ENCODE data around the gene SPACDR.

SPACDR gene

DNA sequence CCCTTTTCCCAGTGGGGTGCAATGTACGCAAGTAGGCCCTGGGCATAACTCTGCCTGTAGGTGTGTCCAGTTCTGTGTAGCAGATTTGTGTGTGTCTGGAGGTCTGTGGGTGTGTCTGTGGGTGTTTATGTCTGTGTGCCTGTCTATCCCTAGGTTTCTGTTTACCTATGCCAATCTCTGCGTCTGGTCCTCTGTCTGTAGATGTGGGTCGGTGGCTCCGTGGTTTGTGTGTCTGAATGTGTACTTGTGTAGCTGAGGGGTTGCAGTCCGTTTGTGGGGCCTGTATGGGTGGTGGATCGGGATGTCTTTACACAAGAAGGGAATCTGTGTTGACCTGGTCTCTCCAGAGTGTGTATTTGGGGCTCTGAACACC is 20.6 kb upstream of the SPACDR start:
- DNase-seq: no peak

DNA sequence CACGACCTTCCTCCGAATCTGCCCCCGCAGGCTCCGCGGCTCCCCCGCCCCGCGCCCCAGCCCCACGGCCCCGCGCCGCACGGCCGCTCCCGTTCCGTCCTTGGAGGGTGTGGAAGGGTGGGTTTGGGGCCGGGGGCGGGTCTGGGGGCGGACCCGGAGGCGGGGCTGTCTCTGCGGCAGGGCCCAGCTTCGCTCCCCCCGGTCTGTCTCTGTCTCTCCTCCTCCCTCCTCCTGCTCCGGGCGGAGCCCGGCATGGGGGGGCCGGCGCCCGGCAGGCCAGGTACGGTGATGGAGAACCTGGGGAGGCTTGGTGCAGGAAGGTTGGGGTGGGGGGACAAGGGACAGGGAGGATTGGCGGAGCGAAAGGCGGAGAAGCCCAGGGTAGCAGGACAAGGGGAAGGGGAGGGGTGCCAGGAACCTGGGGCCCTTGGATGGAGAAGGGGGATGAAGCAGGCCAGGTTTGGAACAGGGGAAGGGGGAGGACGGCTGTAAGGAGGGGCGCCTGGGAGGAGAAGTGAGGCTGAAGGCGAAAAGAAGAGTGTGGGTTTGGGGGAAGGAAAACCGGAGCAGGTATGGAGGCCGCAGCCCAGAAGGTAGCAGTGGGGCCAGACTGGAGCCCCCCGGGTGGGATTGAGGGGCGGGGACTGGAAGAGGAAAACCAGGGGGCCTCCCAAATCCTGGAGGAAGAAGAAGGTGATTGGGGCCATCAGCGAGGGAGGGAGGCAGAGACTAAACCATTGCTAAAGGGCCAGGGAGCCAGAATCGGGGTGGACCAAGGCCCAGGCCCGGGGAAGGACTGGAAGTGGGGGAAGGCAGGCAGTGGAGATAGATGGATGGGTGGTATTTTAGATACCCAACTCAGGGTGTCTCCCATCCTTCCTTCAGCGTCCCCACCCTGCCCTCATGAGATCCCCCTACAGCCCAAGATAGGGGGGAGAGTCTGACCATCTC is 19.9 kb upstream of the SPACDR start, which contains the start of gene NYAP1:
NYAP1 (plus strand) TSS at position 206 of the 951 bp plus-strand sequence. CDS start 1,385 bp downstream, outside the sequence.
- peak; percentile 87 for DNase-seq

DNA sequence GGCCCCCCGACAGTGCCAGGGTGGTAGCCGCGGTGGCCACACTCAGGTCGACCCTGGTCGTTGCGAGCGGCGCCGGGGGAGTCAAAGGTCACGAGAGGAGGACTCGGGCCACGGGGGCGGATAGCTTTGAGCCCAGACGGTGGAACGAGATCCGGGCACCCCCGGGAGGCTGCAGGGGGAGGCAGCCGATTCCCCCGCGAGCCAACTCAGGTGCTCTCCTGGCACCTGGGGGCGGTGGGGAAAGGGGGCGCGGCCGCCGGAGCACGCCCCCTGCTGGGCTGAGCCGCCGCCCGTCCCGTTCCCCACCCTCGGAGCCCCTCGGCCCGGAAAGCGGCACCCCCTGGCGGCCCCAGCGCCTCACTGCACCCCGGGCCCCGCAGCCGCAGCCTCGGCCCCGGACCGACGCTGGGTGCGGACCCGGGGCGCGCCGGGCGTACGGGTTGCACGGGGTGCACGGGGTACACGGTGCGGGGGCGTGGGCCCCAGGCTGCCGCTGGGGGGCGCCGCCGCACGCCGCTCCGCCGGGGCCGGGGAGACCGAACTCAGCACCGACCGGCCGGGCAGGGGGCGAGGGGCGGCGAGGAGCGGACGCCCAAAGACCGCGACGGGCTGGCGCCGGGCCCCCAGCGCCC is 19.1 kb upstream of the SPACDR start:
- DNase-seq: peak; percentile 86

DNA sequence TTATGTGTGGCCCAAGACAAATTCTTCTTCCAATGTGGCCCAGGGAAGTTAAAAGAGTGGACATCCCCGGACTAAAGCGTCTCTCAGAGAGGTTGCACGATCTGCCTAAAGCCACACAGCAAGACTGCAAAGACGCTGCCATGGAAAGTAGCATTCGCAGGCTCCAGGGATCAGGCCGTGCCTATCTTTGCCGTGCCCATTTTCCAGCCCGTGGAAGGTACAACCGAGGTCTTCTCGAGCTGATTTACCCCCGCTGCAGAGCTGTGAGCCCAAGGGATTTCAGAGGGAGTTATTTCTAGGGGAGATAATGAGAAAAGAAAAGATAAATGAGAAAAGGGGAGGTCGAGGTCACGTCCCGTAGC is 18.6 kb upstream of the SPACDR start:
- DNase-seq: no peak

DNA sequence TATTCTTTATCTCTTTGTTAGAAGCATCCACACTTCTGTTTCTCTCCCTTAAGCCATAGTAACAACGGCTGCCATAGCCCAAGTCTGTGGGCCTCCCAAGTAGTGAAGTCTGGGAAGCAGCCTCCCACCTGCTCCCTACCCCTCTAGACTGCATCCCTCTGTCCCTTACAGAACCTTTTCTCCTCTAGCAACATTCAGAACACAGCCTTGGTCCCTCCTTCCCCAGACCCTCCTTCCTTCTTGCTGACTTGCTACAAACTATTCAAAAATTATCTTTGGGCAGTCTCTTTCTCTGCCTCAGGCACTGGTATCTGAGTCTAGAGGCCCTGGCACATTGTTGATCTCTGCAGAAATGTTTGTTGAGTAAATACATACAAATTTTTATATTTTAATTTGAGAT is 17.4 kb upstream of the SPACDR start:
- no peak for DNase-seq

DNA sequence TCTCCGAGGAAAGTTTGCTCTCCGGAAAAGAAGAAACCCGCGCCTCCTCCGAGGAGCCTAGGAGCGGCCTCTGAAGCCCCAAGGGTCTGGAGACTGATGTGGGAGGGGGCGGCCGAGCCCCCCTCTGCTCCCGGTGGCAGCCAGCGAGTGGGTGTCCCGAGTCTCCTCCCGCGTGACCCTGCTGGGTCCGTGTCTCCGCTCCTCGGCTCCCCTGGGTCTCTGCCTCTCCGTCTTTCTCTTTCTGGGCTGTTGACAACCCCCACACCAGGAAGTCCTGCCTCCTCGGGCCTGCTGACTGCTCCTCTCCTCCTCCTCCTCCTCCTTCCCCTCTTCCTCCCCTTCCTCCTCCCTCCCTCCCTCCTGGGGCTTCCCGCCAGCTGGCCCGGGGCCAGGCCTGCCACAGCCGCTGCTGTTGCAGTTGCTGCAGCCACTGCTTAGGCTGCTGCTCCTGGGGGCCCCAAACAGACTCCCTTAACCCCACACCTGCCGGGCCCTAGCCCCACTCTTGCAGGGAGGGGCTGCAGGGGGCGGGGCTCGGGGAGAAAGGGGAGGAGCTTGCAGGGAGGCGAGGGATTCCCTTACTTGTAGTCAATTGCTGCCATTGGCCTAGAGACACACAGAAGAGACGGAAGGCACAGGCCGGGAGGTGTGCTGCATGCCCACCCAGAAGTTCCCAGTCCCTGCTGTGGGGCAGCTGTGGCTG is 15.0 kb upstream of the SPACDR start, which contains the start of gene TSC22D4:
TSC22D4 (minus strand) TSS at position 257 of the 703 bp plus-strand sequence. CDS start 1,176 bp downstream, outside the sequence.
- peak; percentile 96 for DNase-seq

DNA sequence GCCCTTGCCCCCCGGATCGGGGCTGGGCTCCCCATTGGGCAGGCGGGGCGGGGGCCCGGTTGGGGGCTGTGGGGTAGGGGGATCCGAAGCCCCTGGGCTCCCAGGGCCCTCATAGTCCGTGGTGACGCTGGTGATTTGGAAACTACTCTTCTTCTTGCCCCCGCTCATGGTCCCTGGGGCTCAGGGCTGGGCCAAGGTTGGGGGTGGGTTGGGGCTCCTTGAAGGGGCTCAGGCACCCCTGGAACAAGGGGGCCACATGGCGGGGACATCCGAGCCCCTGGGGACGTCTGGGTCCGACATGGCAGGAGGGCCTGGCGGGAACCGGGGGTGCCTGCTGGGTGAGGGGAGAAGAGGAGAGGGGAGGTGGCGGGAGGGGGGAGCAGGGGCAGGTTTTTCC is 13.8 kb upstream of the SPACDR start:
- no peak for DNase-seq

DNA sequence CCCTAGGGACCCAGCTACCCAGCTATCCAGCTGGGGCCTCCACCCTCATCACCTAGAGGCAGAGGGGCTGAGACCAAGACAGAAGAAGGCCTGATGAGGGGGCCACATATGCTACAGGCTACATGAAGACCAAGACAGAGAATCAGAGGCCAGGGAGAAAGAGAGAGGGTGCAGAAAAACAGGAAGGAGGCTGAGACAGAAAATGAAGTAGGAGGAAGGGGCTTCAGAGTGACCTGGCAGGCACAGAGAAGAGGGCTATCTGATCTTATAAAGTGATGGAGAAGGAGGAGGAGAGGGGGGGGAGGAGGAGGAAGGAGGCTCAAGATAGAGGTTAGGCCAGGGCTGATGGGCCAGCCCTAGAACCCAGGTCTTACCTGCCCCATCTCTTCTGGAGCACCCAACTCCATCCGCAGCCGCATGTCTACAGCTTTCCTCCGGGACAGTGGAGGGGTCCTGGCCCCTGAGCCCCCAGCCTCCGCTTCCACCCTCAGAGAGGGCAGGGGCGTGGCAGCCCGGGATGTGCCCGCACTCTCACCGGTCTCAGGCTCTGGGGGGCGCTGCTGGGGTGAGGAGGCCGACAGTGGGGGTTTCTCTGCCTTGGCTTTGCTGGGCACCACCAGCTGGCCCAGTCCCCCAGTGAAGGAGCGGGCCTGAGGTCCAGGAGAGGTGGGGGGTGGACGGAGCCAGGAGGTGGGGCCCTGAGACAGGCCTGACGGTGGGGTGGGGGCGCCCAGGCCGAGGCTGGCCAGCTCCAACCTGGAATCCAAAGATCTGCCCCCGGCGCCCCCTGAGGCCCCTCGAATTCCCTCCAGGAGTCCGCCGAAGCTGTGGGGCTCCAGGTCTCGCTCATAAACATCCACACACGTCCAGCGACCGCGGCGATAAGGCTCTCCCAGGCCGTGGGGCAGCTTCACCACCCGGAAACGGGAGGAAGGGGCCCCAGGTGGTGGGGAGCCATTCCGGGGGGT is 13.1 kb upstream of the SPACDR start:
- peak; percentile 53 for DNase-seq

DNA sequence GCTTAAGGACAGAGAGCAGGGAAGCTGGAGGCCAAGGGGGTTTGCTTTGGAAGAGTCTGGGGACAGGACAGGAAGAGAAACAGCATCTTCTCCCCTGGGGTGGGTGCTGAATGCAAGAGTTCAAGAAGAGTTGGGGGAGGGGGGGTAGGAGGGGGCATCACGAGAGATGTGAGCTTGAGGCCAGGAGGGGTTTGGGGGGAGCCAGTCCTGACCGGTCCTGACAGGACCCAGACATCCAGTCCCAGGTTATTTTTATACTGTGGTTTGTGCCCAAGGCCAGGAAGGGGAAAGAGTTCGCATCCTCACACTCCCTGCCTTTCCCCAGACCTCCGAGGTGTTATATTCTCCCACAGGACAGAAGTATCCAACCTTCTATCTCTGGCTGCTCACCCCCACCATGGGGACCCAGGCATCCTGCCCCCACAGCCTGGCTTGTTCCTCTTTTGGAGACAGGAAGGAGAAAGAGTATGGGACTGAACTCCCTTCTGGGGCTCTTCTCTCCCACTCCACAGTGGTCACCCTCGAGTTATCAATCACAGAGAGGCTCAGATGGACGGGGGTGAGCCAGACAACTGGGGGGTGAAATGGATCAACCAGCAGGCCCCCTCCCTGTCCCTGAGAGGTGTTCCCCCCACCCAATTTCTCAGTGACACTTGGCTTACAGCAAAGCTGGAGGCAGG is 12.2 kb upstream of the SPACDR start:
- no peak for DNase-seq

DNA sequence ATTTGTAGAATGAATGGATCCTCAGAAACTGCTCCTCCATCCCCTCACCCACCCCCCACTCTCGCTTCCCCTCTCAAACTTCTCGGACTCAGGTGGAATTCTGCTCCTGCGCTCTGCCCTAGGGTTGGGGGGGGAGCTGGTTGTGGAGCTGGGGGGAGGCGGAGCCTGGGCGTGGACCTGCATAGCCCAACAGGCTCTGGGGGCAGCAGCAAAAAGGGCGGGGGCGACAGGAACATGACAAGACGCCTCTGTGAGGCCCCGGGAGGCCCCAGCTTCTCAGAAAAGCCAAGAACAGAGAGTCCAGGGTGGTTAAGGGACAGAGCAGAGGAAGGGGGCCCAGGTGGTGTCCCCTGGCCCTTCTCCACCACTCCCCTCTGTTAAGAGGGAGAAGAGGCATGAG is 11.5 kb upstream of the SPACDR start:
- DNase-seq: no peak

DNA sequence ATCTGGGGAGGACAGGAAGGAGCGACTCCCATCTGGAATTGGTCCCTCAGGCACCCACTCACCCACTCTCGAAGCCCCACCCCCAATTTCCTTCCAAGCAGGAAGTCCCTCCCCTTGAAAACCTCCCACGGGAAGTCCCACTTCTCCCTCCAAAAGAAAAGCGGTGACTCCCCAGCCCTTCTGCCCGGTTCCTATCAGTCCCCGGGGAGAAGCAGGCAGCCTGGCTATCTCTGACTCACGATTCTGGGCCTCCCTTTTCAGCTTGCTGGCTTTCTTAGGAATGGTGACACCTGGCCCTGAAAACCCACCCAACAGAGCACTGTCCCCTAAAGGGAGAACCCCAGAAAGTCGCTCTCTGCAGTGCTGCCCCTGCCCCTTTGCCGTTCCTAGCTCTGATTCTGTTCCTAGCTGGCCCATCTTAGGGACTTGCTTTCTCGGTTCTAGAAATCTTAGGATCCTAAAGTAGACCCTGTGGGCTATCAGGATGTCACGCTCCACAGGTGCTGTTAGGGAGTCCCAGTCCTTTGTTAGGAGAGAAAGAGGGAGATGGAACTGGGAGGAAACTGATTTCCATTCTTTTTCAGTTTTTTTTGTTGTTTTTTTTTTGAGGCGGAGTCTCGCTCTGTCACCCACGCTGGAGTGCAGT is 8.9 kb upstream of the SPACDR start:
- DNase-seq: peak; percentile 36

DNA sequence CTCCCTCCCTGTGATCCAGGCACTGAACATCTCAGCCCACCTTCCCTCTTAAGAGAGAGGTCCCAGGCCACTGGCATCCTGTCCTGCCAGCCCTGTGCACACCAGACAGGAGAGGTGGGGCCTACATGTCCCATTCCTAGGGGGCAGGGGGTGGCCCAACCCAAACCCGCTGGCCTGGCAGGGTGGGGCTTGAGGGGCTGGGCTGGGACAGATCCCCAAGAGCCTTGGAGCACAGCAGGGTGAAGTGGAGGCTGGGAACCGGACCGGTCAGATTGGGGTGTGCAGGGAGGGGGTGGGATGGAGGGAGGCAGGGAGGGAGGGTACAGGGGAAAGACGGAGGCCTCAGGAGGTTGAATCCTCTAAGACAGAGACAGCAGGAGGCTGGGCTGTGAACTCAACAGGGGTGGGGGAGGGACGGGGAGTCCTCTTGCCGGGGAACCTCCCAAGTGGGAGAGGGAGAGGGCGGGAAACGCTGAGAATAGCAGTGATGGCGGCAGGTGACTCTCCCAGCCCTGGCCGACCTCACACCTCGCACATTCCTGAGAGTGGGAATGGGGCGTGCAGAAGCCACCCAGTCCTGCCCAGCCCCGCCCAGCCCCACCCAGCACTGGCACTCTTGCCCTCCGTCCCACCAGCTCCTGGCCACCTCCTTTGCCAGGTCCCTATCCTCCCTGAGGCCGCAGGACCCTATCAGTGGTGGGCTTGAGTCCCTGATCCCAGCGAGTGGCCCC is 8.2 kb upstream of the SPACDR start:
- no peak for DNase-seq

DNA sequence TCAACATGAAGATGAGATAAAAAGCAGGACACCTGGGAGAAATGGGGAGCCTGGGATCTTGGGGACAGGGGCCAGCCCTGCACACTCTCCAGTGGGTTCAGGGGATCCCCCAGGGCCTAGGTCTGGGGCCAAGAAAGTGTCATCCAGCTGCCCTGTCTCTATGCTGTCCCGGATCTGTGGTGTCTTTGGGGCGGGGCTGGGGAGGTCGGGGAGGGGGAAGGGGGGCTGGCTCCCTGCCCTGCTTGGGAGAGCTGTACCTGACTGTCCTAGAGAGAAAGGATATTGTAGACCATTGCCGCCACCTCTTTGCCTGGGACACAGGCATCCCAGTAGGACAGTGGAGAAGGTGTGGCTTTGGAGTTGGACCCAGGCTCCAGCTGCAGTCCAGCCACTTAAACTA is 7.0 kb upstream of the SPACDR start:
- no peak for DNase-seq

DNA sequence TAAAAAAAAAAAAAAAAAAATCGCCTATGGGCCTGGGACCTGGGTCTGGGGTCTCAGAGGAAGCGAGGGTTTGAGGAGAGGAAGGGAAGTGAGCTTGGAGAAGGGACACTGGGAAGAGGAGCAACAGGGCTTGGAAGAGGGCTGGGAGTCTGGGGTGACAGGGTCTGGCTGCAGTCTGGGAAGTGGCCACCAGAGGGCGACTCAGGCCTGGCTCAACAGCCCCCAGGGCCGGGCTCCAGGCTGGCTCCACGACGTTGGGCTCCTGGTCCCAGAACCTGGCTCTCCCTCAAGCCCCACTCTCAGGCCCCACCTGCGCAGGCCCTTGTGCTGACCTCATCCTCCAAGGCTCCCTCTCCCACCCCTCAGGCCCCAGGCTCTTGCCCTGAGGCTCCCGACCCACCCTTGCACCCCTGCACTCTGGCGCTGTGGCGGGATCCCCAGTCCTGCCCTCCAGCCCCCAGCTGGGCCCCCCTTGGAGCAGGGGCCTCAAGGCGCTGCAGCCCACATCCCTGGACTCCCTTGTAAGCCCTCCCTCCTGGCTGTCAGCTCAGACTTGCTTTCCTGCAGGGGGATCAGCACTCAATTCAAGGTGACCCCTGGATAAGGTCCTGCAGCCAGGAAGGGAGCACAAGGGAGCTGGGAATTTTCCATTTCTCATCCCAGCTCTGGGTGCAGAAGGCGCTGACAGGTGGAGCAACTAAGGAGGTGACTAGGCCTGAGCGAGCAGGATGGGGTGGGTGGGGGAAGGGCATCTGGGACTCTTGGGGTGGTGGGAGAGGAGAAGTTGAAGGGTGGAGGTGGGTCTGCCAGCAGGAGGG is 5.4 kb upstream of the SPACDR start:
- peak; percentile 88 for DNase-seq

DNA sequence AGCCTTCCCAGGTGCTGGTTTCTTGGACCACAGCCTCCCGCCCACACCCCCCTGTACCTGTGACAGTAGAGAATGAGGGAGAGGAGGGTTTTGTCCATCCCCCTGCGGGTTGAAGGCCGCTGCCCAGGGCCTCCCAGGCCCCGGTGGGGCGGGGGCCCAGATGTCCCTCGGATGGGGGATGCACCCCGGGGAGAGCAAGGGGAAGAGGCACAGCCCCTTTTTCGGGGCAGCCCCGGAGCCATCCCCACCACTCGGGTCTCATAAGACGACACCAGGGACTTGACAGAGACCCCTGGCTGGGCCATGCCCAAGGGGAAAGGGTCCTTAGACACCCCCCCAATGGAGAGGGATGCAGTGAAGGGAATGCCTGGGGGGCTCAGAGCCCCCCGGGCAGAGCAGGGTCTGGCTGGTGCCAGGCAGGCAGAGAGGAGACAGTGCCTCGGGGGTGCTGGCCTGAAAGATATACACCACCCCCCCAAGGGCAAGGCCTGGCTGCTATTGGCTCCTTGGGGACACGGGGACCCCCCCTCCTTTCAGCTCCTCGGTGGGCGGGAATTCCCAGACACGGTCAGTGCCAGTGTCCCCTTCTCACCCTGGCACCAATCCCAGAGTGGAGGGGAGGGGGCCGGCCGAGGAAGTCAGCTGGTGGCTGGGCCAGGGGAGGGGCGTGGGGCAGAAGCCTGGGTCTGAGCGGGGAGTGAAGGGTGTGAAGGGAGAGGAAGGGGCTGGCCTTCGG is 3.7 kb upstream of the SPACDR start:
- DNase-seq: no peak

DNA sequence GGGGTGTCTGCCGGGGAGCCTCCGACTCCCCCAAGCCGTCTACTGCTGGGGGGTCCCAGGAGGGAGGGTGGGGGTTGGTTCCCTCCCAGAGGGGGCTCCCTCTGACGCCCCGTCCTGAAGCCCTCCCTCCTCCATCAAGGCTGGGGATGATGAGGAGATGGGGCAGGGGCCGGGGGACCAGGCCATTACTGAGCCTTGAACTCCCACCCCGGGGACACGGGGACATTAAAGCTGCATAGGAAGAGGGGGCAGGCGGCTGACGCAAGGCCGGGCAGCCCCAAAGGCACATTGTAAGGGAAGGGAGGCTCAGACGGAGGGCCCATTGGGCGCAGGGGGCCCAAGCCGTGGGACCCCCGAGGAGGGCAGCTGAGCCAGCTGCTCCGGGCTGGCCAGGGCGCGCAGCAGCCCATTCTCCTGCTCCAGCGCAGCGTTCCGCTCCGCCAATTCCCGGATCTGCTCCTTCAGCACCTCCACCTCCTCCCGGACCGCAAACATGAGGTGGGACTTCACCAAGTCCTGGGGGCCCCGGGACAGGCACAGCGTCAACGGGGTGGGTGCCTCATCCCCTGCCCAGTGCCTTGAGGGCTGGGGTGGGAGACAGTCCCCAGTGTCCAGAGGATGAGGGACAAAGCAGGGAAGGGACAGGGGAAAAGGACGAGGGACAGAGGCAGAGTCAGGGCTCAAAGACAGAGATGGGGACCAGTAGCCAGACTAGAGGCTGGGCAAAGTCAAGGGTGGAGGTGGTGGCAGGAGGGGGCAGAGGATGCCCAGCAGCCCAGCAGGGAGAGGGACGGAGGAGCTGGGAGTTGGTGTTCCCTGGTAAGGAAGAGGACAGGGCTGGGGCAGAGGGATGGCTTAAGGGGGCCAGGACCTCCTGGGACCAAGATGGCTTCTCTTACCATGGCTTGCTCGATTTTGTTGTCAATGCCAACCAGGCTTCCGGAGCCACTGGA is 2.9 kb upstream of the SPACDR start:
- DNase-seq: no peak

DNA sequence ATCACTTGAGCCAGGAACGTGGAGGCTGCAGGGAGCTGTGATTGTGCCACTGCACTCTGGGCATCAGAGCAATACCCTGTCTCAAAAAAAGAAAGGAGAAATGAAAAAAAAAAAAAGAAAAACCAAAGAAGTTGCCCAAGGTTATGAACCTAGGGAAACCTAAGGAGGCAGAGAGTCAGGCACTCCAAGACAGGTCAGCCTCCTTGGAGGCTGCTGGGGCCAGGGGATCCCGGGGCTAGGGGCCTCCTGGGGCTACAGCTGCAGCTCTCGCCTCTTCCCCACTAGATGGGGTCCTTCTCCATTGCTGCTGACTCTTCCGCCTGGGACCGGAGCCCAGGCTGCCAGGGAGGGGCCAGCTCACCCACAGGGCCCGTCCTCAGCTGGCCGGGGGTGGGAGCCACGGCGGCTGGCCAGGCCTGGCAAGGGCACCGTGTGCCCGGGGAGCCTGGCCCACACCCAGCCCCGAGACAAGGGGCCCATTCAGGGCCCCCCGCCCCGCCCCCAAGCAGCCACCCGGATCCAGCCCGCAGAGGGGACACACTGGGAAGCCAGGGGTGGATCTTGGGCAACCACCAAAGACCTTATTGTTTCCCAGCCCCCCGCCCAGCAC is 1.7 kb upstream of the SPACDR start:
- no peak for DNase-seq
